ENCODE measurements around the gene NKD2.

DNA sequence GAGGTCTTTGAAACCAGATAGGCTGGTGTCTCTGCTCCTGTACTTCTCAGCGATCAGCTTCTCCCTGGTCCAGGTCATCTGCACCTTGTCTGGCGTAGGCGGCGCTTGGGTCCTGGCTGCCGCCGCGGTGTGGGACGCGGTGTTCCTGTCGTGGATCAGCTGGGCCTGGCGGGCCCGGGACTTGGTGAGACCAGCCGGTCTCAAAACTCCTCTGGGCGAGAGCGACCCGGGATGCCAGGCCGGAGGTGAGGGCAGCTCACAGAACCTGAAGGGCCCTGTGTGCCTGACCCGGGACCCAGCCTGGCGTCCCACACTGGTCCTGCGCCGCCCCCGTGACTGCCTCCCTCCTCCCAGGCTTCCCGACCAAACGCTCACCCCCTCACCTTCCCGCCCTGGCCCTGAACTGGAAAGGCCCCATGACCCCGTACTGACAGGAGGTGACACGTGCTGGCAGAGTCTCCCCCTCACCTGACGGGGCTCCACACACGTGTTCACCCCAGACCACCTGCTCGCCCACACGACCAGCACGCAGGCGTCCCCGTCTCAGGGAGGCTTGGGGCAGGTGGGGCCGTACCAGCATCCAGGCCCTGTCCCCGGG lies 49.0 kb downstream of the NKD2 start:
- no peak for TF ChIP-seq CTCF (IDR thresholded peaks at IDR 0.05 in 2 of 3, conservative IDR thresholded peaks at IDR 0.05 in 1 of 3; ENCODE audit: insufficient read depth in 2 of 3, low read depth in 1 of 3, low read length in 3 of 3)
- no peak for TF ChIP-seq ARNT (IDR thresholded peaks at IDR 0.05)
- TF ChIP-seq ZFPM2 (CRISPR knock-in tag; IDR thresholded peaks at IDR 0.05): no peak
- TF ChIP-seq ZNF23 (CRISPR knock-in tag; IDR thresholded peaks at IDR 0.05): no peak
- no peak for TF ChIP-seq NFIC (IDR thresholded peaks at IDR 0.05)
- TF ChIP-seq MAZ (CRISPR knock-in tag; conservative IDR thresholded peaks at IDR 0.05 in 1 of 2, IDR thresholded peaks at IDR 0.05 in 1 of 2): no peak
- no peak for TF ChIP-seq SRF (CRISPR knock-in tag; IDR thresholded peaks at IDR 0.05)
- TF ChIP-seq C11orf30 (IDR thresholded peaks at IDR 0.05; ENCODE audit: low read depth): no peak
- TF ChIP-seq POLR2A (conservative IDR thresholded peaks at IDR 0.05): no peak

Data from K562 (cell line).